COLO668 (cell line): ENCODE results near the gene KRT4.
A peak's percentile ranks its signal among the peaks of the same experiment; 100 is the strongest.

Source experiments
- DNase-seq: peaks from one replicate; lab custom pipeline; 2025; ENCODE audit not compliant: unreplicated experiment; lab: John Stamatoyannopoulos, UW

The KRT4 gene

DNA sequence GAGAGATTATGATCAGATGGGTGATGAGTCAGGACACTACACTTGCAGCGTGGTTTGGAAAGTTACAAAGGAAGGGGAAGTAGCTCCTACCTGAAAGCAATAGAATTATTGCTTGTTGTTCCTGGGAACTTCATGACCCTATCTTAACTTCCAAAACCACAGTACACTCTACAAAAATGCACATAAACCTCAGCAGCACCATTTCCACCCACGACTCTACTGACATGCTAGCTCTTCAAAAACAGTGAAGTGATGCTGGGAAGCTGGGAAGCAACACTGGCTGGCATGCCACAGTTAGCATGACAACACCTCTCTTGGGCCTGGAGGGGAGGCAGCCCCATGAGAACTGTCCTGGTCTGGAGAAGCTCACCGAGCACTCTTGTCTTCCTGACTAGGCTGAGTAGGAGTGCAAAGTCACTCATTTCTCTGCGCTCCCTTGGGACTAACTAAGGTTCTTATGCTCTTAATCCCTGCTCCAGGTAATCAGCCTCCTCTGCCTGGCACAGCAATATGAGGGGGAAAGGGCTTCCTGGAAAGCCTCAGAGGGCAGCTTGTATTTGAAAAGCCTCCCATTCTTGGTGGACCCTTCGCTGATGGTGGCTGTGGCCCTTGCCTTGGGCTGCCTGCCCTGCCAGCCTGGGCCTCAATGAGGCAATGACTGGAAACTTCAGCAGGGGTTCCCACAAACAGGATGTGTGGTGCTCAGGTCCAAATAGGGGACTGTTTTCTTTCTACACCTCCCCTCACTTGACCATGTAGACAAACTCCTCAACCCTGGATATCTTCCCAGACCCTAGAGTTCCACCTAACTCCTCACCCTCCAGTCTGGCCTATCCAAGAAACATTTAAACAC is 19.2 kb downstream of the KRT4 start:
- no peak for DNase-seq

DNA sequence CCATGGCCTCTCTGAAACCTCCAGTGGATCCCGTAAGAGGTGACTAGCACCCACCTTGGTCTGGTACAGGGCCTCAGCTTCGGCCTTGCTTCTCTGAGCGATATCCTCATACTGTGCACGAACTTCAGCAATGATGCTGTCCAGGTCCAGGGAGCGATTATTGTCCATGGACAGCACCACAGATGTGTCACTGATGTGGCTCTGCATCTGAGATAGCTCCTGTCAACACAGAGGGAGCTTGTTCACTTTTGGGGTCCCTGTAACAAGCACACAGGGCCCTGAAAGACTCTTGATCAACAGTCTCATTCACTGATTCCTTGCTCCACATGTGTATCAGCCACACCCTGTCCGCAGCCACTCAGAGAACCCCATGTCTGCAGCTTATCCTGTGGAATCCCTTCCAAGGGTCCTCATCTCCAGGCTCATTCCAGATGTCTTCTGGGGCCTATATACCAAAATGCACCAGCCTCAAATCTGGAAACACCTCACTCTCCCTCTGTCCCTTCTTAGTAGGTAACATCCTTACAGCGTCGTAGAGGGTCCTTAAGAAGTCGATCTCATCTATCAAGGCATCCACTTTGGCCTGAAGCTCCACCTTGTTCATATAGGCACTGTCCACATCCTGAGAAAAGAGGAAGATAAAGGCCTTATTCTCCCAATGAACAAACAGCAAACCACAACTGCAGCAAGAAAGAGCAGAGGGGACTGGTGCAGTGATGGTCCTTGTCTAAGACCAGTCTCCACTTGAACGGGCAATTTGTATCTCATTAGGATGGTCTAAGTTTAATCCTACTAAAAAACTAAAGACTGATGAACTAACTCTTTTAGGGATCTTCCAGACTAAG is 21.5 kb downstream of the KRT4 start:
- DNase-seq = no peak

DNA sequence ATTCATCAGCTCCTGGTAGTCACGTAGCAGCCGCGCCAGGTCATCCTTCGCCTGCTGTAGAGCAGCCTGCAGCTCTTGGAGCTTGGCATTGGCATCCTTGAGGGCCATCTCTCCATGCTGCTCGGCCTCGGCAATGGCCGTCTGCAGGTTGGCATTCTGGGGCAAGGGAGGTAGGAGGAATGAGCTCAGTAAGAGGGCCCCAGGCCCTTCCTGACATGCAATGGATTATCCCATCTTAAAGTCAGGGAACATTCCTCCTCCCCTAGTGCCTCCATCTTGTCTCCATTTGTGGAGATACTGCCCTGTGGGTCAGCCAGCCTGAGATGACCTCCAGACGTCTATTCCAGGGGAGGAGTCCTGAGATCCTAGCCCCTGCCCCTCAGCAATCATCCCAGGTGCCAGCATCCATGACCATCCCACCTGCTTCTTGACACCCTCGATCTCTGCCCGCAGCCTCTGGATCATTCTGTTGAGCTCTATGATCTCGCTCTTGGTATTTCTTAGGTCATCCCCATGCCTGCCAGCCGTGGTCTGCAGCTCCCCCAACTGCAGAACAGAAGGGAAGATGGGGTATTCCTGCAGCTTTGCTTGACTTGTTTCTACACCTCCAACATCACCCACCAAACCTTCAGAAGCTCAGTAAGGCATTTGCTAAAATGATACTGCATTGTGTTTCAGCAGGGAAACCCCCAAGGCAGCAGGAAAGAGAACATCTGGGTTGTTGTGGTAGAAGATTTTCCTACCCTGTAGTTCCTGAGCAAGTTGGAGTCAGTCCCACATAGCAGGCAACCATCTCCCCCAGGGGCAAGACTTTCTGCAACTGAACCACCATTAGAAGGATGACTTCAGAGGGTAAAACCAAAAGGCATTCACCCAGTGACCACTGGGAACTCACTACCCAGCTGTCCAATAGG is 22.4 kb downstream of the KRT4 start:
- no peak for DNase-seq

DNA sequence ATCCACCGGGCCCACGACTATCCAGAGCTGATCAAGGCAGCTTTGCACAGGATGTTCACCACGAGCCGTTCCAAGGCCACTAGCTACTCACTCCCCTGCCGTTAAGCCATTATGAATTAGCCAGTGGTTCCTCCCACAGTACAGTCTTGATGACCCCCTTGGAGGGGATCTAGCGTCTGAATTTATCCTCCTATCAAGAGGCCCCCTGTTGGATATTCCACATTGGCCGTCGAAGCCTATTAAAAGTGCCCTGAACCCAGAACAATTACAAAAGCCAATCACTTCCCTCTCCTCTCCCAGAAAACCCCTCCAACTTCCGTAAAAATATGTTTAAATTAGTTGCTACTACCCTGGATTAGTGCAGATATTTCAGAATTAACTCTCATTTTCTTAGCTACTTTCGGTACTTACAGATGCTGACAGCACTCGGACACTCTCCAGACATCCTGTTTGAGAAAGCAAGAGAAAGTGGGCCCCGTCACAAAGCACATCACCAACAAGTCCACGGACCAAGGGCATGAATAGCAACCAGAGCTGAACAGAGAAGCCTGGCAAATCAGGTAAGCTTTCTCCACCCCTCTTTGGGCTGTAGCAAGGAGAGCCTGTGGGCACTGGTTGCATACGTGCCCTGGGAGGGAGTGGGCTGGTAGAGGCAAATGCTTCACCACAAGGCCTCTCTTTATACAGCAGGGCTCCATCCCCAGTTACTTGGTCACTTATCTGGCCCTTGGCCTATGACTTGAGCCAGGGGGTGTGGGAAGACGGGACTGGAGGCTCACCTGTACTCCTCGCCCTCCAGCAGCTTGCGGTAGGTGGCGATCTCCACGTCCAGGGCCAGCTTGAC is 23.3 kb downstream of the KRT4 start:
- no peak for DNase-seq

DNA sequence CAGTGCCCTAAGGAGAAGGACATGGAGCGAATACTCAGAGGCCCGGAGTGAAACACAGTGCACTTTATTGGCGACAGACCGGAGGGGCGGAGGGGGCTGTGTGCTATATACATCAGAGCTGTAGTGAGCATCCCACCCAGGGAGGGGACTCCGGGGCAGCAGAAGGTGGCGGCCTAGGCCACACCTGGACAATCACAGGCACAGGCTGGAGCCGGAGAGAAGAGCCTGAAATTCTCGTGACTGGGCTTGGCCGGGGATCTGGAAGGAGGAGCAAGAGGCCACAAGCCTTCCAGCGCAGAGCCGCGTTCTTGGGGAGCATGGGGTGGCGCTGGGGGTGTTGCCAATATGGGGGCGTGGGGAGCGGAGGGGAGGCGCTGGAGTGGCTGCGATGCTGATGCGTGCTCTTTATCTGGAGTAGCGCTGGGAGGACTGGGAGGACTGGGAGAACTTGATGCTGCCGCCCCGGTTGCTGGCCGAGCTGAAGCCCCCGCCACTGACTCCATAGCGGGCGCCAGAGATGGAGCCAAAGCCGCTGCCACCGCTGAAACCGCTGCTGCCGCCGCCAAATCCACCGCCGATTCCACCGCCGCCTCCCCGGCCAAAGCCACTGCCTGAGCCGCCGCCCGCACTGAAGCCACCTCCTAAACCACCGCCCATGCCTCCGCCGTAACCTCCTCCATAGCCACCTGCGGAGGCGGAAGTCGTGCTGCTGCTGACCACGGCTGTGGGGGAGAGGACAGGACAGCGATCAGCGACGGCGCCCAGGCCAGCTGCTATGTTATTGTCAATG is 24.1 kb downstream of the KRT4 start:
- peak; percentile 33 for DNase-seq

DNA sequence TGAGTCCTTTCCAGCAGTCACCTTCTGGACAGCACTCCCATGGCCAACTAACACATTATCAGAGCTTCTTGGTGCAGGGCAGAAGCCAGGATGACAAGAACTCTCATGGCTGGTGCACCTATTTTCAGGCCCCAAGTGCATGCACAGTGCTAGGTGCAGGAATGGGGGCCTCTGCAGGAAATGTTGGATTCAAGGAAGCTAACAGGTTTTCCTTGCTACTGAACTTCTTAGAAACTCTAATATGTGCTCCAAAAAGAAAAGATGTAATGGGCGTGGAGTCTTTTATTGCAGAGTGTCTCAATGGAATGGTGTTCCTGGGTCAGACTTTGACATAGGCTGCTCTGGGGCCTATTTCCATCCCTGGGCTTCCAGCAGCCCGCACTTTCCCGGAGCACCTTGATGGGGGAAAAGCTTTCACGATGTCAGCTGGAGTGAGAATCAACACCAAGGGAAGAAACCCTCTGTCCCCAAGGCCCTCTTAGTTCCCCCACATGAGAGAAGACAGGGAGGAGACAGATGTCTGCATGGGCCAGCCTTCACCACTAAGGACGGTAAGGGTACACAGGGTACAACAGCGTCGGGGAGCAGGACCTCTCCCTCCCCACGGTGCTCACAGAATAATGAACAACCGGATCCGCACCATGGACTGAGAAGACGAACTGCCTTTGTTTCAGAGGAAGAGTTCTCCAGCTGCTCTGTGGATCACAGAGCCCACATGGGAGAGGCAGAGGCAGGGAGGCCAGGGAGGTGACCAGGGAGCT is 24.9 kb downstream of the KRT4 start:
- DNase-seq = no peak

DNA sequence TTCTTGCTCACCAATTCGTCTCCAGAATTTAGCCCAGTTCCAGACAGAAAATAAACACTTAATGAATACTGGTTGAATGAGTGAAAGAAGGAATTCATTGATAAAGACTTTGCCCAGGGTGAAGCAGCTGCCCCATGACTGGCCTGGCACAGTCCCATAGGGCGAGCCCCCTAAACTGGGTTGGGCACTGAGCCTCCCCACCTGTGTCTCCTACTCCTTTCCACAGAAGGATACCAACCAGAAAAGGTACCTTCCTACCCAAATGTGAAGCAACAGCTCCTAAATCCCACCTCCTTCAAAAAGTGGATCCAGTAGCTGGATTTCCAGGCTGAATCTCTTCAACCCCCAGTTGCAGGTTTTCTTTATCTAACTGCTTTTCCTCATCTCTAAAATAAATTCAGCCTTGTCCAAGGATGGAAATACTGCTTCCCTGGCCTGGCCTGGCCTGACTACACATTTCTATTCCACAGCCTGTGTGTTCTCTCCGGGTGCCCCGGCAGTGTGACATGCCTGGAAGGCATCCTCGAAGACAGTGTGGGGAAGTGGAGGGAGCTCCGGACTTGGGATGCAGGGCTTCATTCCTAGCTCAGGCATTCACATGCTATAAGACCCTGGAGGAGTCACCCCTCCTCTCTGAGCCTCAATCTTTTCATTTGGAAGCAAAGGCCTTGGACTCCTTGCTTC is 25.6 kb downstream of the KRT4 start:
- no peak for DNase-seq

DNA sequence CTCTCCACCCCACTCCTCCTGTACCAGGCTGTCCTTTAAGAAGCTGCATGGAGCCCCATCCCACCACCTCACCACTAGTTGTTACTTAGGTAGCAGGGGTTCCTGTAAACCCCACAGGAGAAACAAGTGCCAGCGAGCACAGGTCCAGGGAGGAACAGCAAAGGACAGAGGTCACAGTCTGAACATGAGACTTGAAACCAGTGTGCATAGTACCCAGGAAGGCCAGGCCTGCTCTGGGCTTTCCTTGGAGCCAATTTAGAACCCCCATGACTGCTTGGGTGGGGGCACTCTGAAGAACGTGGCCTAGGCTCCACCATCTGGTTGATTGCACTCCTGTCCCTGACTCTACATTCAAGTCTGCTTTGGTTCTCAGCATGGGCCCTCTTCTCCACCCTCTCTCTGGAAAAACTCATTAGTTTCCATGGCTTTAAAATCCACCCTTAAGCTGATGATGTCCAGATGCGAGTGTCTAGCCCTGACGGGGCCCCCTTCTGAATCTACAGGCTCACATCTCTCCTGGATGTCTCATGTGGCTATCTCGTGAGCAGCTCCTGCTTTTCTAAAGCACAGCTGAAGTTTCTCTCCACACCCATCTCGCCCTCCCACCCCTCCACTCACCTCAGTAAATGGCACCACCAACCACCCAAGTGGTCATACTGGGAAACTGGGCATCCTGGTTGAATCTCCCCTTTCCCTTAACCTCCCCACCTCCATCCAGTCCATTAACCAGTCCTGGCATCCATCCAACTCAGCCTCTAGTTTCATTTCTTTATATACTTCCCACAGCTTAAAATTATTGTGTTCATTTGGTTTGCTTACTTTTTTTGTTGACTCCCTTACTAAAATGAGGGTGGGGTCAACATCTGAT is 26.4 kb downstream of the KRT4 start:
- DNase-seq = no peak

DNA sequence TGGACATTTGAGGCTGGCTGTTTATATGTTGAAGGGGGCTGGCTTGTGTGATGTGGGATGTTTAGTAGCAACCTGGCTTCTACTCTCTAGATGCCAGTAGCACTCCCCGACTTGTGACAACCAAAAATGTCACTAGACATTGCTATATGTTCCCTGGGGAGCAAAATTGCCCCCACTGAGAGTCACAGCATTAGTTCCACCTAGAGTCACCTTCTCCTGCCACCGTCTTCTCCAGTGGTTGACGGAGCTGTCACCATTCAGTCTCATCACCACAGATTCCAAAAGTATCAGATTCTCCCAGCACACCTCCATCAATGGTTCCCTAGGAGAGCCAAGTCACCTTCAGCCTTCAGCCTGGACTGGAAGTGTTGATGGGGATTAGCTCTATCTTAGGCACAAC is 29.0 kb downstream of the KRT4 start:
- DNase-seq = no peak

DNA sequence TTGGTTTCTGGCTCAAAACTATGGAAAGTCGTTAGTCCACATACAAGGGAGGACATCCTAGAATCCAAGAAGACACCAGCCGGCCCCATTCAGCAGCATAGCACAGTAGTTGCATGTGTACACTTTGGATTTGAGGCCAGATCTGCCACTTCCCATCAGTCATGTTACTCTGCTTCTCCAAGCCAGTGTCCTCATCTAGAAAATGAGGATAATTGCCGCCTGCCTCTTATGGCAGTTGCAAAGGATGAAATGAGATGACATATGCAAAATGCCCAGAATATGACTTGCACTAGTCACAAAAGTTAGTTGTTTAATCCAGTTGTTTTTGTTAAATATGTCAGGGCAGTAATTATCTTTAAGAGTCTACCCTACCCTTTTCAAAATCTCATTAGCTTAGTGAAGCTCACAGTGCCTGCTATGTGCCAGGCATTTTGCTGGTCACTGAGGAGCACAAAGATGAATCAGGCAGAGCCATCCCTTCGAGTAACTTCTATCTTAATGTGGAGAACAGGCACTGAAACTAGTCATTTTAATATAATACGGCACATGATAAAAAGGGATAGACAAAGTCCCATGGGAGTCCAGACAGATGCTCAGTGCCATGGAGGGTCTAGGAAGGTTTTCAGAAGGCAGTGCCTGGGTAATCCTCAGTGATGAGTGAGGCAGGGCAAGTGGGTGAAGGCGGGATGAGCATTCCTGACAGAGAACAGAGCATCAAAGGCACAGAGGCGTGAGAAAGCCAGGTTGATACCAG is 30.2 kb downstream of the KRT4 start:
- DNase-seq = no peak

DNA sequence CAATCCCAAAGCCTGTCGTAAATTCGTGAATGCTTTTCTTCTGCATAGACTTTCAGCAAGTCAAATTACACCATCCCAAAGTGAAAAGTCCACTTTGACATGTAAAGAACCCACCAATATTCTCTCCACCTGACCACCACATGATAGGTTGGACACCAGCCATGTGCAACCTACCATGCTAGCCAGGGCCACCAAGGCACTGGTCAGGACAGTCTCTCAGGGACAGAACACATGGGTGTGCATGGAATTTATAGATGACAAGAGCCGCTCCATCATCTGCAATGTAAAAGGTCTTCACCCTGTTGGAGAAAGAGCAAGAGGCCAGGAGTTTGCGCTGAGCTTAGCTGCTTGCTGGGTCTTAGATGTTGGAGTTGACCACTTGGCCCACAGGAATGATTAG is 31.4 kb downstream of the KRT4 start:
- no peak for DNase-seq

DNA sequence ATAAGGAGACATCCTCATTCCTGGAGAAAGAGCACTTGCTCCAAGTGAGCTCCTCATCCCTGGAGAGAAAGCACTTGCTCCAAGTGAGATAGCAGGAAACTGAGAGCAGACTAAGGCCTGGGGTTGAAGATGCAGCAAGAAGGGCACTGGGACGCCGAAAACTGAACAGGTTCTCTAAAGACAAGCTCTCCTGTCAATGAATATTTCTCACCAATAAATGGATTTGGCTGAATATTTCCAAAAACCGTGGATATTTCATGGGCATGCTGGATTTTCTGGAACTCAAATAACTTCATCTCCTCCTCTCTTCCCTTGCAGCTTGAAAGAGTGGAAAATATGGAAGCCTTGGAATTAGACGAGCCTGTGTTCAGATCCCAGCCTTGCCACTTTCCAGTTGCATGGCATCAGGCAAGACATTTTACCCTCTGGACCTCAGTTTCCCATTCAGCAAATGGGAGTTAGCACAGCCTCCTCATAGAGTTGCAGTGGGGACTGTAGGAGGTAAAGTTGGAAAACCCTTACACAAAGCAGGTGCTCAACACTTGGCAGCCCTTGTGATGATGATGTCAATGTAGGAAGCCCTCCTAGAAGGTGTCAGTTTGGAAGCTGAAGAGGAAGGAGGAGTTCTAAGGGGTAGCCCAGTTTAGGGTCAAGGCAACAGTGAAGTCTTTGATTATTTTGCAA is 32.4 kb downstream of the KRT4 start:
- no peak for DNase-seq

DNA sequence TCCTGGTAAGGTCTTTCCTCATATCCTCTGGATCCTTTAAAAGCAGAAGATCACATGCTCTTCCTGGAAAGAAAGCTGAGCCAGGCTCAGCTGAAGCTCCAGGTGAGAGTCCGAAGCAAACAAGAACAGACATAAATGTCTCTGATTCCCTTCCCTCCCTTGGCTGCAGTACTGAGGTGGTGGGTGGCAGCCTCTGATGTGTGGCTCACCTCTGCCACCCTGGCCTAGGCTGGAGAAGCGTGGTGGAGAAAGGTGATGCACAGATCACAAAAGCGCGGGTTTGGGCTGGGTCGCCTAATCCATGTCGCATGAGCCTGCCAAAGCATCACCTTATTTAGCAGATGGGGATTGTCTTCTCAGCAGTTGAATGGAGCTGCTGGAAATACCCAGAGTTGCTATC is 34.0 kb downstream of the KRT4 start:
- no peak for DNase-seq

DNA sequence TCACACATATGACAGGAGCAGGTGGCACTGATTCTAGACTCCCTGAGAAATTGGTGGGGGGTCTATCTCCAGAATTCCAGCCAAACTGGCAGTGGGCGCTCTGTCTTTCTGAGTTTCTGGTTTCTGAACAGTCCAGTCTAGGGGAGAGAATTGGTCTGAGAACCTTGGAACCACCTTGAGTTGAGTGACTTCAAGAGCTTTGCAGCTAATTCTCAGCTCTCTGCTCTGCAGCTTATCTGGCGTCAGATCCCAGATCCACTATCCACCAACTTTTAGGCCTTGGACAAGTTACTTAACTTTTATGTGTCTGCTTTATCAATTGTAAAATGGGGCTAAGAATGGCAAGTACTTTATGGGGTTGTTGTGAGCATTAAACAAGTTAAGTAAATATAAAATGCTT is 35.1 kb downstream of the KRT4 start:
- DNase-seq = no peak

DNA sequence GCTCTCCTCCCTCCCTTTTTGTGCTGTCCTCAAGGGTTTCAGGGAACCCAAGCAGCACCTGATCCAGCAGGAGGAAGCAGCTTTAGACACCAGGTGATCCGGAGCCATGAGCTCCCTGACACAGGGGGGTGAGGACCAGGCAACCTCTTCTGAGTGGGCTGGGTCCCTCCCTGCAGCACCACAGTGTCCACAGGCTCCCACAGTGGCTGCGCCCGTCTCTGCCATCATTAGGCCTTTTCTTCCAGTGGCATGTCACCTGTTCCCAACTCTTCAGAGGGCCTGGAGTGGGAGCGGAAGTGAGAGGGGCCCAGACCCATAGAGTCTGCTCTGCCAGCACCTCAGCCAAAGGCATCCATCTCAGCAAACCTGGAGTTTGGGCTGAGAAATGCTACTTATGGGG is 36.4 kb downstream of the KRT4 start:
- DNase-seq = no peak

DNA sequence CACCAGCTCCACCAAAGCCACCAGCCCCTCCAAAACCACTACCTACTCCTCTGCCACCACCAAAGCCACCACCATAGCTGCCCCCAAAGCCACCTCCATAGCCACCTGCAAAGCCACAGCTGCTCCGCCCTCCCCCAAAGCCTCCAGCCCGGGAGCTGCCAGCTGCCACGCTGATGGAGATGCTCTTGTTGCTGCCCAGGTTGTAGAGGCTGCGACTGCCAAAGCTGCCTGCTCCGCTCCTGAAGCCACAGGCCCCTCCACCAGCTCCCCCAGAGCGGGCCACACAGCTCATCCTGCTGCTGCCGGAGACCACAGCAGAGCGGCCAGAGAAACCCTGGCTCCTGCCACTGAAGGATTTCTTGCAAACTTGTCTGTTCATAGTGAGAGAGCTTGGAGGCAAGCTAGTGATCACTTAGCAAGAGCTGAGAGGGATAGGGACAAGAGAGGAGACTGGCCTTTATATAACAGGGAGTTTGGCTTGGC is 37.0 kb downstream of the KRT4 start, which contains the start of gene KRT76:
TSS of gene KRT76 (minus strand) at position 433 of the 483 bp plus-strand sequence. CDS start at position 379, 54 bp downstream.
- no peak for DNase-seq
